Measurements from ENCODE around the gene RETREG1.

RETREG1 gene

DNA sequence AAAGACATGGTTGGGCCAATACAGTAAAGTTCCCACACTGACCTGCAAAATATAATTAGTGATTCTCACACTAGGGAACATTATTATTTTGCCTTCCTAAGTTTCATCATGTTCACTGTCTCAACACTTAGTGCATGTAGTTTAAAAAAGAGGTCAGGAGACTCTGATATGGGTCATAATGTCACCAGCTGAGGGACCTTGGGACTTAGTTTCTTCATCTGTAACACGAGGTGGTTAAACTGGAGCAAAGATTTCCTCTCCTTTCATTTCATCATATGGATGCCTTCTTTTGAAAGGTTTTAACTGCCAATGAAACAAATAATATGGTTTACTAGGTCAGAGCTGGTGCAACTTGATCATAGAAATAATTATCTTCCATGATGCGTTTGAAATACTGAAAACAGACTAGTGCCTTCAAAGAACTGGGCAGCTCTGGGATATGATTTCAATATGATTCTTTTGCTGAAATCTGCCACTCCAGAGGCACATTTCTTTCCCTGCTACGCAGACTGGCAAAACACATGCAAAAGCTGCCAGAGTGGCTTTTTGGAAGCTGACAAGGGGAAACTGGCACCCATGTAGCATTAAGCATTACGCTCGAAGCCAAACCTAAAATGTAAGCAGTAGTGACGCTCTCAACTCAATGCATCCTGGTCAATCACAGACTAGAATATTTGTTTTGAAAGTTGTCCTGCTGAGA, 20.8 kb downstream of the RETREG1 start (continued):
- TF ChIP-seq, protein P1, sequence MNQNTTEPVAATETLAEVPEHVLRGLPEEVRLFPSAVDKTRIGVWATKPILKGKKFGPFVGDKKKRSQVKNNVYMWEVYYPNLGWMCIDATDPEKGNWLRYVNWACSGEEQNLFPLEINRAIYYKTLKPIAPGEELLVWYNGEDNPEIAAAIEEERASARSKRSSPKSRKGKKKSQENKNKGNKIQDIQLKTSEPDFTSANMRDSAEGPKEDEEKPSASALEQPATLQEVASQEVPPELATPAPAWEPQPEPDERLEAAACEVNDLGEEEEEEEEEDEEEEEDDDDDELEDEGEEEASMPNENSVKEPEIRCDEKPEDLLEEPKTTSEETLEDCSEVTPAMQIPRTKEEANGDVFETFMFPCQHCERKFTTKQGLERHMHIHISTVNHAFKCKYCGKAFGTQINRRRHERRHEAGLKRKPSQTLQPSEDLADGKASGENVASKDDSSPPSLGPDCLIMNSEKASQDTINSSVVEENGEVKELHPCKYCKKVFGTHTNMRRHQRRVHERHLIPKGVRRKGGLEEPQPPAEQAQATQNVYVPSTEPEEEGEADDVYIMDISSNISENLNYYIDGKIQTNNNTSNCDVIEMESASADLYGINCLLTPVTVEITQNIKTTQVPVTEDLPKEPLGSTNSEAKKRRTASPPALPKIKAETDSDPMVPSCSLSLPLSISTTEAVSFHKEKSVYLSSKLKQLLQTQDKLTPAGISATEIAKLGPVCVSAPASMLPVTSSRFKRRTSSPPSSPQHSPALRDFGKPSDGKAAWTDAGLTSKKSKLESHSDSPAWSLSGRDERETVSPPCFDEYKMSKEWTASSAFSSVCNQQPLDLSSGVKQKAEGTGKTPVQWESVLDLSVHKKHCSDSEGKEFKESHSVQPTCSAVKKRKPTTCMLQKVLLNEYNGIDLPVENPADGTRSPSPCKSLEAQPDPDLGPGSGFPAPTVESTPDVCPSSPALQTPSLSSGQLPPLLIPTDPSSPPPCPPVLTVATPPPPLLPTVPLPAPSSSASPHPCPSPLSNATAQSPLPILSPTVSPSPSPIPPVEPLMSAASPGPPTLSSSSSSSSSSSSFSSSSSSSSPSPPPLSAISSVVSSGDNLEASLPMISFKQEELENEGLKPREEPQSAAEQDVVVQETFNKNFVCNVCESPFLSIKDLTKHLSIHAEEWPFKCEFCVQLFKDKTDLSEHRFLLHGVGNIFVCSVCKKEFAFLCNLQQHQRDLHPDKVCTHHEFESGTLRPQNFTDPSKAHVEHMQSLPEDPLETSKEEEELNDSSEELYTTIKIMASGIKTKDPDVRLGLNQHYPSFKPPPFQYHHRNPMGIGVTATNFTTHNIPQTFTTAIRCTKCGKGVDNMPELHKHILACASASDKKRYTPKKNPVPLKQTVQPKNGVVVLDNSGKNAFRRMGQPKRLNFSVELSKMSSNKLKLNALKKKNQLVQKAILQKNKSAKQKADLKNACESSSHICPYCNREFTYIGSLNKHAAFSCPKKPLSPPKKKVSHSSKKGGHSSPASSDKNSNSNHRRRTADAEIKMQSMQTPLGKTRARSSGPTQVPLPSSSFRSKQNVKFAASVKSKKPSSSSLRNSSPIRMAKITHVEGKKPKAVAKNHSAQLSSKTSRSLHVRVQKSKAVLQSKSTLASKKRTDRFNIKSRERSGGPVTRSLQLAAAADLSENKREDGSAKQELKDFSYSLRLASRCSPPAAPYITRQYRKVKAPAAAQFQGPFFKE (tag by site-specific recombination; IDR thresholded peaks at IDR 0.05; ENCODE audit: borderline replicate concordance): no peak
- TF ChIP-seq ZNF549 (tag by site-specific recombination; IDR thresholded peaks at IDR 0.05) (no peak), ZNF391 (tag by site-specific recombination; IDR thresholded peaks at IDR 0.05; ENCODE audit: borderline replicate concordance, low read depth) (no peak), ZNF202 (tag by site-specific recombination; IDR thresholded peaks at IDR 0.05; ENCODE audit: borderline replicate concordance) (no peak), ZNF132 (tag by site-specific recombination; IDR thresholded peaks at IDR 0.05; ENCODE audit: borderline replicate concordance) (no peak), ZNF133 (tag by site-specific recombination; IDR thresholded peaks at IDR 0.05) (no peak), ZNF211 (tag by site-specific recombination; IDR thresholded peaks at IDR 0.05; ENCODE audit: low read depth) (no peak), ZBTB7A (tag by site-specific recombination; IDR thresholded peaks at IDR 0.05; ENCODE audit: low read depth) (no peak), ZNF585B (tag by site-specific recombination; IDR thresholded peaks at IDR 0.05) (no peak), BCL11A (tag by site-specific recombination; IDR thresholded peaks at IDR 0.05; ENCODE audit: low read depth) (no peak)
- TF ChIP-seq, protein P2, sequence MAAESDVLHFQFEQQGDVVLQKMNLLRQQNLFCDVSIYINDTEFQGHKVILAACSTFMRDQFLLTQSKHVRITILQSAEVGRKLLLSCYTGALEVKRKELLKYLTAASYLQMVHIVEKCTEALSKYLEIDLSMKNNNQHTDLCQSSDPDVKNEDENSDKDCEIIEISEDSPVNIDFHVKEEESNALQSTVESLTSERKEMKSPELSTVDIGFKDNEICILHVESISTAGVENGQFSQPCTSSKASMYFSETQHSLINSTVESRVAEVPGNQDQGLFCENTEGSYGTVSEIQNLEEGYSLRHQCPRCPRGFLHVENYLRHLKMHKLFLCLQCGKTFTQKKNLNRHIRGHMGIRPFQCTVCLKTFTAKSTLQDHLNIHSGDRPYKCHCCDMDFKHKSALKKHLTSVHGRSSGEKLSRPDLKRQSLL (tag by site-specific recombination; IDR thresholded peaks at IDR 0.05): no peak
- TF ChIP-seq, protein P3, sequence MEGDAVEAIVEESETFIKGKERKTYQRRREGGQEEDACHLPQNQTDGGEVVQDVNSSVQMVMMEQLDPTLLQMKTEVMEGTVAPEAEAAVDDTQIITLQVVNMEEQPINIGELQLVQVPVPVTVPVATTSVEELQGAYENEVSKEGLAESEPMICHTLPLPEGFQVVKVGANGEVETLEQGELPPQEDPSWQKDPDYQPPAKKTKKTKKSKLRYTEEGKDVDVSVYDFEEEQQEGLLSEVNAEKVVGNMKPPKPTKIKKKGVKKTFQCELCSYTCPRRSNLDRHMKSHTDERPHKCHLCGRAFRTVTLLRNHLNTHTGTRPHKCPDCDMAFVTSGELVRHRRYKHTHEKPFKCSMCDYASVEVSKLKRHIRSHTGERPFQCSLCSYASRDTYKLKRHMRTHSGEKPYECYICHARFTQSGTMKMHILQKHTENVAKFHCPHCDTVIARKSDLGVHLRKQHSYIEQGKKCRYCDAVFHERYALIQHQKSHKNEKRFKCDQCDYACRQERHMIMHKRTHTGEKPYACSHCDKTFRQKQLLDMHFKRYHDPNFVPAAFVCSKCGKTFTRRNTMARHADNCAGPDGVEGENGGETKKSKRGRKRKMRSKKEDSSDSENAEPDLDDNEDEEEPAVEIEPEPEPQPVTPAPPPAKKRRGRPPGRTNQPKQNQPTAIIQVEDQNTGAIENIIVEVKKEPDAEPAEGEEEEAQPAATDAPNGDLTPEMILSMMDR (tag by site-specific recombination; IDR thresholded peaks at IDR 0.05): no peak

DNA sequence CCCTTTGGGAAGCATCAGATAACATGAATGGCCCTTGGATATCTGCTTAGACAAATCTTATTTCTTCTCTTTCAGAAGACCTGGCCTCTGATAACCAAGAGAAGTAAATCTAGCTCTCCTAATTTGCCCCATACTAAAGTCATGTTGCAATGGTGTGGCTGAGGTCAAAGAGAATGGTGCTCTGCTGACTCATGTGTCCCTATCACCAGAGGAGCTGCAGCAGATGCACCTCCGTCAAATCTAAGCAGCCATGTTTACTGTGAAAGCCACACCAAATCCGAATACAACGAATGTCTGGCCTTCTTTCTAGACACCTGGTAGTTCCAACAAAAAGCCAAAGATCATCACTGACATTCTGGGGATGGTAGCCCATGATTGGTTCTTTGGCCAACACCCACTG, 23.2 kb downstream of the RETREG1 start:
- Histone ChIP-seq H3K4me1 (ENCODE audit: control insufficient read depth, insufficient read depth, low read length) (peaks cover 10% of the 10 kb centered on the region; the same call in 1 of the 2 replicates), H3K9me3 (ENCODE audit: control insufficient read depth, insufficient read depth, low read depth, low read length) (no peaks in the 10 kb centered on the region), H3K36me3 (ENCODE audit: control insufficient read depth in 2 of 2, insufficient read depth in 1 of 2, low read length in 2 of 2) (peaks cover 0 to 4% of the 10 kb centered on the region in 2 experiments; a peak in 1 of 3 replicates), H3K27ac (ENCODE audit: extremely low read depth, low read depth, low read length) (no peak overlapping the region), H3K4me3 (ENCODE audit: low read depth, low read length) (no peak overlapping the region)
- CTCF ChIA-PET: interaction anchor here (1.8 to 2.0 kb wide), 2 partner anchors 9 to 42 kb away, joined by 4 to 15 read pairs; no protein-coding TSS in a partner anchor
- POLR2A ChIA-PET: interaction anchor here (0.5 kb wide), 1 partner anchor 18 kb away, joined by 5 read pairs; no protein-coding TSS in a partner anchor
- TF ChIP-seq ZNF239 (tag by site-specific recombination; IDR thresholded peaks at IDR 0.05) (no peak), YY2 (tag by site-specific recombination; IDR thresholded peaks at IDR 0.05) (no peak), ZNF2 (tag by site-specific recombination; IDR thresholded peaks at IDR 0.05) (no peak), ZSCAN23 (tag by site-specific recombination; IDR thresholded peaks at IDR 0.05) (no peak)
